EH (cell line): ENCODE results near the gene SUPT4H1.

Source experiments
- DNase-seq: peaks from one replicate; pipeline ENCODE4 v3.0.0-alpha.2; 2015; ENCODE audit warnings: low read depth

The SUPT4H1 gene

DNA sequence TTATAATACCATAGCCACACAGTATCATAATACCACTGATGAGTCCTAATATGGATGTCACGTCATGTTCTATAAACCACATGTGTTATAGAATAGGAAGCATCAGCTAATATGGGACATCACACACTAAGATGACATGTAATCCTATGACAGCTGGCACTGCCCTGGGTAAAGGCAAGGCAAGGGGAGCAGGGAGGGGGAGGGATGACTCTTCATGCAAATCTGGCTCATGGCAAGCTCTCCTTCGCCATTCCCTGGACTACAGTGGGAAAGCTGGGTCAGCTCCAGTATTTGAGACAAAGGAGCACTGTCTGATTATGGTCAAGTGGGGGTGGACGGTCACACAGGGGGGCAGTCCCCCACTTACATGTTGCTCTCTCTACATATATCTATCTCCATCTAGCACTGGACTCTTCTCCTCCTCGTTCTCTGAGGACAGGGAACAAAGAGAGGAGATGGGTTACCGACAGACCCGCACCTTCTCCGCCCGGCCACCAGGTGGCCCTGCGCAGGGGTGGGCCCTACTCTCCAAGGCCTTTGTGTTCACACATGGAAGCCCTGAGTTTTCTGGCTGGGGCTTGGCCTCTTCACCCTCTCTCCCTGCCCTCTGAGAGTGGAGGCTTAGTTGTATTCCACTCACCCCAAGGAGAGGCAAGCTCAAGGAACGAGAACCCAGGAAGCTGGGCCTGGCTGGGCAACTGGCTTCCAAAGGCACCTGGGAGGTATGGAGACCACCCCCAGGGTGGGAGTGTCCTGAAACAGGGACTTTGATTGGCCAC, 47.8 kb downstream of the SUPT4H1 start:
- peak; percentile 51 for DNase-seq

DNA sequence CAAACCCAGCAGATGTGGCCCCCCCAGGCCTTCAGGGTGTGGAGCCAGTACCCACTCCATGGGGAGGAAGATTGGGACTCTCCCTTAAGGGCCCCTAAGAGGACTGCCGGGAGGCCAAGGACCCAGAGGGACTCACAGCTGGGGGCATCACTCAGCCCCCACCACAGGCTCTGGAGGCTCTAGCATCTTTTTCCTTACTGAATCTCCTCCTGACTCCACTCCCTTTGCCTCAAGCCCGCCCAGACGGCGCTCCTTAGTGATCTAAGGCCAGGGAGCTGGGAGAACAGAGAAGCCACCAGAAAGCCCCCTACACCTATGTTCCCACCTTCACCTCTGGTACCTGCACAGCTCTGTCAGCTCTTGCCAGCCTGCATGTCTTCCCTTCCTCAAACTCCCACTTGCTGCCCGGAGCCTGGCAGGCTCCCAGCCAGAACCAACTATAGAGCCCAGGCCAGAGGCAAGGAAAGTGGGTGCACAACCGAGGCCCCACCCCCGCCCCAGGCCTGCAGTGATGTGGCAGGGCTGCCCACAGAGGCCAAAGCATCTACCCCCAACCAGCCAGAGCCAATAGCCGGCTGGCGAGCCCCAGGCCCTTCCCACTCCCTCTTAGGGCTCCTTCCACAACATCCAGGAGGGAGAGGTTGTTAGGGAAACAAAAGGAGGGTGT, 48.9 kb downstream of the SUPT4H1 start:
- no peak for DNase-seq

DNA sequence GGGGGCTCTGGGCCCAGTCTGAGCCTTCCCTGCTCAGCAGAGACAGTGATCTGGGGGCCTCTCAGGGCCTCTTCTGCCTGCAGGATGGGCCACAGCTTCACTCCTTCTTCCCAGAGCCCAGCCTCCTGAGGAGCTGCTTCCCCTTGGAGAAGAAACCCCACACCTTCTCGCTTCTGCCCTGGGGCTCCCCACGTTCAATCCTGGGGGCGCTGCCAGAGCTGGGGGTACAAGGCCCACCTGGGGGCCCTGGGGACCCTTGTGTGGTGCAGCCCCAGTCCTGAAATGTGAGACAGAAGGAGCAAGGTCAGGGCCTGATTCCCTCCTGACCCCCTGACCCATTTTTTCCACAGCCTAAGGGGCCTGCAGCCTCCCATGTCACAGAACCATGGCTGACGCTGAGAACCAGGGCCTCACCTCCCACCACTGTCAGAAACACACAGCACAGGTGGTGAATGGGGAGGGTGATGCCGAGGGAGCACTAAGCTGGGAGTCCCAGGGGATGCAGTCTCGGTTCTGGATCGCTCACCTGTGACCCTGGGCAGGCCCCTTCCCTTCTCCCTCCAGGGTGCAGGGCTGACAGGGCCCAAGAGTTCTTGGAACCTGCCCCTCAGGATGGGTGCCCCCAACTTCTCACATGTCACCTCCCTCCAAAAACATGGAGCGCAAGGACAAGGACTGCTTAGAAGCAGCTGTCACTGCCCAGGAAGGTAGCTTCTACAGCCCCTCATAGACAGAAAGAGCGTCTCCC, 49.7 kb downstream of the SUPT4H1 start:
- DNase-seq = no peak

DNA sequence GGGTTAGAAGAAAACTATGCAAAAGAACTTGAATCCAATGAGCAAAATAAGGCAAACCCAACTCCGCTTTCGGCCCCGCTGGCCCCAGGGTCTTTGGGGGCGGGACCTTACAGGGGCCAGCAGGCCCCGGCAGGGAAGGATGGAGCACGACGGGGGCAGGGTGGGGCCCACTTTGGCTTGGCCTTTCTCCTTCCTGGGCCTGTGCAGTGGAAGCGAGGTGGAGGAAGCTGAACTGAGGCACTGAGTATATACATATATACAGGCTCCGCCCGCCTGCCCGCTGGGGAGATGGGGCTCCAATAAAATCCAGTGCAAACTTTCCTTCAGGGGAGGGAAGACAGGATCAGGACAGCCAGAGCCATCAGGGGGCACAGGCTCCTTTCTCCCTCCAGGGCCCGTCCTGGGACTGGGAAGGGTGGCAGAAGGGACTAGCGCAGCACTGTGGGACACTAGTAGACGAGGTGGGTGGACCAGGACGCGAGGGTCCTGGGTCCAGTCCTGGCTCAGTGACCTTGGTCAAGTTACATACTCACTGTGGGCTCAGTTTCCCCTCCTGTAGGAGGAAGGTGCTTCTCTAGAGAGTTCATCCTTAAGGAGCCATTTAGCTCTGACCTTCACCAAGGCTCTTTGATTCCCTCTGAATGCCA, 50.4 kb downstream of the SUPT4H1 start:
- DNase-seq = no peak

DNA sequence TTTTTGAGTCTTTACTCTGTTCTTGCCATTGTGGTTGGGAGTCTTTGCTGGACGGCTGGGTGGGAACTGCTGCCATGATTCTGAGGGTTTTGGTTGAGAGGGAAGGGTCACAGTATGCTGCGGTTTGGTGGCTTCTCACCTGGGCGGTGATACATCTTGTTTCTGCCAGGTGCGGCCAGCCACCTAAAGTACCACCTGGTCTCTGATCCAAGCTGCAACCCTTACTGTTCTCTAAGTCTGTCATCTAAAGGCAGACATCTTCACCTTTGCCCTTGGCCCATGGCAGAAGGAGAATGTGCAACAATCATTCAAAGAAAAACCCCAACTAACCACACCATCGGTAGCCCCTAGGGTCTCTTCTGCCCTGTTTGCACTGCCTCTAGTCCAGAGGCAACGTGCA, 51.7 kb downstream of the SUPT4H1 start:
- no peak for DNase-seq
